HG02588 (cell line): ENCODE results near the gene NR1D2.
"Not testable (repeated sequence)": the region's sequence is repeated elsewhere in the genome, so short reads cannot be mapped to it uniquely, and the experiment has no call there.

Experiments
- ATAC-seq: cut with Tn5 transposase; IDR thresholded peaks from one replicate; pipeline ENCODE4 v1.9.1; 2021; ENCODE audit warnings: mild to moderate bottlenecking, moderate library complexity; ENCODE audit not compliant: unreplicated experiment

NR1D2 gene

GRCh38 chr3:23944861-23945662 is at the start of gene NR1D2:
TSS of gene NR1D2 (plus strand) at chr3:23945286. CDS start at chr3:23945579, 293 bp downstream.
- peak; percentile 56 for ATAC-seq

GRCh38 chr3:23900744-23901143 is 44.3 kb upstream of the NR1D2 start:
- no peak for ATAC-seq

GRCh38 chr3:23904545-23904944 is 40.5 kb upstream of the NR1D2 start:
- no peak for ATAC-seq

DNA sequence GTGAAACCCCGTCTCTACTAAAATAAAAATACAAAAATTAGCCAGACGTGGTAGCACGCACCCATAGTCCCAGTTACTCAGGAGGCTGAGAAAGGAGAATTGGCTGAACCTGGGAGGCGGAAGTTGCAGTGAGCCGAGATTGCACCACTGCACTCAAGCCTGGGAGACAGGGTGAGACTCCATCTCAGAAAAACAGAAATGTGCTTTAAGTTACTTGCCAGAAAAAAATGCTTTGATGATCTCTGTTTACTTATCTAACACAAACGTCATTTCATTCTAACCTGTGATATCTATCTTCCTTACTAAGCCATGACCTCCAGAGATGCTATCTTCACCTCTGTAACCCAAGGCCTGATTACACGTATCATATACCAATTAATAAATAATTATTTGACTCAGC is 35.7 kb upstream of the NR1D2 start:
- no peak for ATAC-seq

DNA sequence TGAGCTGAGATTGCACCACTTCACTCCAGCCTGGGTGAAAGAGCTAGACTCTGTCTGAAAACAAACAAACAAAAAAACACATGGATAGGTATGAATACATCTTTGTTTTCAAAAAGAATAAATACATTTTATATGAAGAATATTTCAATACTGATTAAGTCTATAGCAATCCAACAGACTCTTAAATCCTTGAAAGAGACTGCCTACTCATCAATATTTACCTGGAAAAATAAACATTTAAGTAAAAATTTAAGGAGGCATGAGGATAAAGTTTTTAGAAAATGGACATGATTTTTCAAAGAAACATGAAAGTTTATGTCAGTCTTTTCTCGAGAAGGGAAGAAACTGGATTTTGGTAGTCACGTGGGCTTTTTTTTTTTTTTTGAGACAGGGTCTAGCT is 33.7 kb upstream of the NR1D2 start:
- ATAC-seq: no peak

DNA sequence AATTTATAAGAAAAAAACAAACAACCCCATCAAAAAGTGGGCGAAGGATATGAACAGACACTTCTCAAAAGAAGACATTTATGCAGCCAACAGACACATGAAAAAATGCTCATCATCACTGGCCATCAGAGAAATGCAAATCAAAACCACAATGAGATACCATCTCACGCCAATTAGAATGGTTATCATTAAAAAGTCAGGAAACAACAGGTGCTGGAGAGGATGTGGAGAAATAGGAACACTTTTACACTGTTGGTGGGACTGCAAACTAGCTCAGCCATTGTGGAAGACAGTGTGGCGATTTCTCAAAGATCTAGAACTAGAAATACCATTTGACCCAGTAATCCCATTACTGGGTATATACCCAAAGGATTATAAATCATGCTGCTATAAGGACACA is 32.8 kb upstream of the NR1D2 start:
- not testable (repeated sequence) for ATAC-seq

DNA sequence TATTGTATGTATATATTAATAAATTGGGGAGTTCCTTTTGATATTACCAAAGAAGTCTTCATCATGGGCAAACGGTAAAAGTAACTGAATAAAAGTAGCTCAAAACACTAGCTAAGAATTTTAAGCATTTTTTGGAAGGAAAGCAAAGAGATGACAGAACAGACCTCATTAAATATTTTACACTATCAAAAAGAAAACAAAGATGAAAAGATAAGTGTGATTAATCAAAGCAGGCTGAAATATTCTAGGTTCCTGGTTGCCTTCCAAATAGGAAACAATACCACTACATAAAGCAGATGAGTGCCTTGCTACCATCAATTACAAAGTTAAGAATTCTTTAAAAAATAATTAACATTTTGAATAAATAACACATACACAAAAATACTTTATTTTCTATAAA is 31.9 kb upstream of the NR1D2 start:
- ATAC-seq: no peak

GRCh38 chr3:23913873-23914743 is 31.0 kb upstream of the NR1D2 start:
- no peak for ATAC-seq

- ATAC-seq: no peak
Observed at GRCh38 chr3:23915537-23916108, 29.5 kb upstream of the NR1D2 start.

DNA sequence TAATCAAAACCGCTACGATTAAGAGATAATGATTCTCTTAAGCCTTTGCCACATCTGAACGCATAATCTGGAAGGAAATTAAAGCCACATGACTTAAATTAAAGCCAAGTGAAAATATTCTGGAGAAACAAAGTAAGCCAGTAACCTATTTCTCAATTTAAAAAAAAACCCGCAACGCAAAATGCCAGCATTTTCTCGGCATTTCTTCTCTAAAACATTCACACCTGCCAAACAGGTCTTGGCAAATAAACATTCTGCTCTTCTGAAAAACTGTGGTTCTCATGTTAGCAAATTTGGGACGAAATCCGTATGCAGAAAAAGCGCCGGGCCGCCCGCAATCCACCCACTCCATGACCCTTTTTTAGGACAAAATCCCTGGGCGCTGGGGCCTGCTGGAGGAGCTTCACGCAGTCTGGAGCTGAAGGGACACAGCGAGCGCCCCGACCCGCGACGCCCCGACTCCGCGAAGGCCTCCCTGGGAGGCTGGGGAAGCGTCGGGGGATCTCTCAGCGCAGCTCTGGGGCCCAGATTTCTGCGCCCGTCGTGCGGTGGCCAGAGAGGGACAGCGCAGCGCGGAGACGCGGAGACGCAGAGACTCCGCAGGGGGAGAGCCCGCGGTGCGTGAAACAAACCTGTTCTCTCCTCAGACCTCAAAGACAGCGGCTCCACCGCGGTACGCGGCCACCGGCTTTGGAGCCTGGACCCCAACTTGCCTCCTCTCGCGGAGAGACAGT is 28.8 kb upstream of the NR1D2 start:
- ATAC-seq: peak; percentile 40

DNA sequence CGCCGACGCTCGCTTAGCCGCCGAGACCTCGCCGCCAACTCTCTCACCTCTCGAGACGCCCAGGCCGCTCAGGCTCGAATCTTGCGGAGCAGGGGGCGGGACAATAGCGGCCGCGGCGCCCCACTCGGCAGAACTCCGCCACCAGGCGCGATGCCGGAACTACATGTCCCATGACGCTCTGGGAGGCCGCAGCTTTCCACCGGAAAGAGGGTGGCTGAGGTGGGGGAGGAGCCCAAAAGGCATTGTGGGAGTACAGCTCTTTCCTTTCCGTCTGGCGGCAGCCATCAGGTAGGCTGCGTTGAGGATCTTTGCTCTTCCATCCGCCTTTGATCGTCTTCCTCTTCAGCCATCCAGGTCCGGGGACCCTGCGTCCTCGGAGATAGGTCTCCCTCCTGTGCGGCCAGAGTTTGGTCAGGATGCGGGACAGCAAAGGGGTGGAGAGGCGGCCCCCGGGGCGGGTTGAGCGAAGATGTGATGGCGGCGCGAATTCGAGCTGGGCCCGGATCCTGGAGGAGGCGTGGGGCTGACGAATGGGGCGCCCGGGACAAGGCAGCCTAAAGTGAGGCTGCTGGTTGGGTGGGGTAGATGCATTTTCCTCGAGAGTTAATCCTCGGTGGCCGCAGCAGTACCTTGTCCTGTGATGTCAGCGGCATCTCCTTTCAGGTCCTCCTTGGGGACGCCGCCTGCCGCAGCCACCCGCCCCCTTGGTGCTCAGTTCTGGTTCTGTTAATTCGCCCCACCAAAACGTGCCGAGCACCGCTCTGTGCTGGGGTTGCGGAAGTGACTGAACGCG is 28.0 kb upstream of the NR1D2 start, which contains the start of the genes NKIRAS1 and RPL15:
NKIRAS1 (minus strand) TSS at position 105 of the 793 bp plus-strand sequence. CDS start 6,086 bp downstream, outside the sequence.
RPL15 (plus strand) TSS at position 247 of the 793 bp plus-strand sequence. CDS start 728 bp downstream, outside the sequence.
- peak; percentile 94 for ATAC-seq

GRCh38 chr3:23917679-23918303 is 27.3 kb upstream of the NR1D2 start:
- ATAC-seq: not testable (repeated sequence)

DNA sequence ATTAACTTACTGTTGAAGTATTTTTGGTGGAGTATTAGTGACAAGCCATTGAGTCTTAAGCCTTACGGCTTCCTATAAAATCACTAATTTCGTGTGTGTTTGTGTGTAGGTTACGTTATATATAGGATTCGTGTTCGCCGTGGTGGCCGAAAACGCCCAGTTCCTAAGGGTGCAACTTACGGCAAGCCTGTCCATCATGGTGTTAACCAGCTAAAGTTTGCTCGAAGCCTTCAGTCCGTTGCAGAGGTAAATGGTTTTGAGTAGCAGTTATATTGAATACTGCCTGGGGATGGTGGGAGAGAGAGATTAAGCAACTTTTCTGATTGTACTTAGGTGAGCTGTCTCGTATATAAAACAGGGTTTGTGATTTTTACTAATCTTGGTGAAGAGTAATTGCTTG is 26.8 kb upstream of the NR1D2 start:
- ATAC-seq: not testable (repeated sequence)

DNA sequence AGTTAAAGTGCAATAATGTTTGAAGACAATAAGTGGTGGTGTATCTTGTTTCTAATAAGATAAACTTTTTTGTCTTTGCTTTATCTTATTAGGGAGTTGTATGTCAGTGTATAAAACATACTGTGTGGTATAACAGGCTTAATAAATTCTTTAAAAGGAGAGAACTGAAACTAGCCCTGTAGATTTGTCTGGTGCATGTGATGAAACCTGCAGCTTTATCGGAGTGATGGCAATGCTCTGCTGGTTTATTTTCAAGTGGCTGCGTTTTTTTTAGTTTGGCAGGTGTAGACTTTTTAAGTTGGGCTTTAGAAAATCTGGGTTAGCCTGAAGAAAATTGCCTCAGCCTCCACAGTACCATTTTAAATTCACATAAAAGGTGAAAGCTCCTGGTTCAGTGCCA is 25.5 kb upstream of the NR1D2 start:
- ATAC-seq: no peak

- no peak for ATAC-seq
Observed at GRCh38 chr3:23920151-23920655, 24.9 kb upstream of the NR1D2 start.

- ATAC-seq: no peak
Observed at GRCh38 chr3:23921052-23921511, 24.0 kb upstream of the NR1D2 start.

- ATAC-seq: no peak
Observed at GRCh38 chr3:23923786-23924185, 21.3 kb upstream of the NR1D2 start.

DNA sequence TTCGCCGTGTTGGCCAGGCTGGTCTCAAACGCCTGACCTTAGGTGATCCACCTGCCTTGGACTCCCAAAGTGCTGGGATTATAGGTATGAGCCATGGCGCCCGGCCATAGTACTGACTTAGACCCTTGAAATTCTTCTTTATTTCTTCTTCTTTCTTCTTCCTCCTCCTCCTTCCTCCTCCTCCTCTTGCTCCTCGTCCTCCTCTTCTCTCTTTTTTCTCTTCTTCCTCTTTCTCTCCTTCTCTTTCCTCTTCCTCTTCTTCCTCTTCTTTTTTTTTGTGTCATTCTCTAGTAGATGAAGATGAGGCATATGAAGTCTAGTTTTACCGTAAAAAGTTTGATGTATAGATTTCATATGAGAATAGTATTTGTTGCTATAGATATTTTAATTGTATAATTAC is 18.8 kb upstream of the NR1D2 start:
- no peak for ATAC-seq

GRCh38 chr3:23926736-23927135 is 18.4 kb upstream of the NR1D2 start:
- ATAC-seq: no peak
